Neural progenitor cell (in vitro differentiated cells): Measurements from ENCODE around the gene IGFN1. TPM values are rescaled to one million over a fixed set of nuclear protein-coding genes. Genes with fewer than 3 reads are reported as not detected.
A peak's percentile ranks its signal among the peaks of the same experiment; 100 is the strongest.

Experiments
- DNase-seq: peaks from one replicate; pipeline ENCODE4 v3.0.0-alpha.2; 2016; ENCODE audit warnings: low spot score
- H2AFZ ChIP-seq: fragments of 200-600 bp; sonication (generic); replicated peaks from 2 replicates; pipeline ENCODE4 v1.6.1; 2016; ENCODE audit warnings: antibody characterized with exemption
- H3F3A ChIP-seq: fragments of 200-600 bp; sonication (generic); 2 replicates; pipeline ENCODE4 v1.6.1; 2016; ENCODE audit warnings: antibody characterized with exemption, low read depth
- H3K27ac ChIP-seq: fragments of 200-600 bp; sonication (generic); 2 replicates; pipeline ENCODE4 v1.5.1; 2016; ENCODE audit warnings: mild to moderate bottlenecking
- H3K27me3 ChIP-seq: fragments of 200-600 bp; sonication (generic); 2 replicates; pipeline ENCODE4 v1.6.1; 2016; ENCODE audit warnings: mild to moderate bottlenecking, moderate library complexity
- H3K36me3 ChIP-seq: fragments of 200-600 bp; sonication (generic); 2 replicates; pipeline ENCODE4 v1.5.1; 2016
- H3K4me1 ChIP-seq: fragments of 200-600 bp; sonication (generic); 2 replicates; pipeline ENCODE4 v1.6.1; 2016; ENCODE audit warnings: mixed run types
- H3K4me2 ChIP-seq: fragments of 200-600 bp; sonication (generic); 2 replicates; pipeline ENCODE4 v1.6.1; 2016
- H3K4me3 ChIP-seq: fragments of 200-600 bp; sonication (generic); 2 replicates; pipeline ENCODE4 v1.5.1; 2016
- H3K79me2 ChIP-seq: fragments of 200-600 bp; sonication (generic); 2 replicates; pipeline ENCODE4 v1.6.1; 2016; ENCODE audit warnings: low read depth
- H3K9ac ChIP-seq: fragments of 200-600 bp; sonication (generic); 2 replicates; pipeline ENCODE4 v1.6.1; 2016
- H3K9me3 ChIP-seq: fragments of 200-600 bp; sonication (generic); 2 replicates; pipeline ENCODE4 v1.5.1; 2016; ENCODE audit warnings: low read depth
- H4K20me1 ChIP-seq: fragments of 200-600 bp; sonication (generic); 2 replicates; pipeline ENCODE4 v1.6.1; 2016; ENCODE audit warnings: low read depth
- H3K27ac Mint-ChIP-seq: 3 replicates; pipeline ENCODE4 v1.8.0; 2021; ENCODE audit warnings: mixed read lengths
- H3K27me3 Mint-ChIP-seq: 2 replicates; pipeline ENCODE4 v1.8.0; 2022; ENCODE audit warnings: low read depth, mild to moderate bottlenecking, inconsistent platforms, moderate library complexity, mixed read lengths; ENCODE audit not compliant: insufficient read depth
- H3K36me3 Mint-ChIP-seq: 3 replicates; pipeline ENCODE4 v1.8.0; 2021; ENCODE audit warnings: mixed read lengths
- H3K4me1 Mint-ChIP-seq: 3 replicates; pipeline ENCODE4 v1.8.0; 2021; ENCODE audit warnings: mixed read lengths
- H3K4me3 Mint-ChIP-seq: 3 replicates; pipeline ENCODE4 v1.8.0; 2021; ENCODE audit warnings: mild to moderate bottlenecking, moderate library complexity, mixed read lengths
- H3K9me3 Mint-ChIP-seq: 3 replicates; pipeline ENCODE4 v1.8.0; 2020; ENCODE audit warnings: mixed read lengths
- CTCF ChIP-seq: fragments of 200-600 bp; sonication (generic); IDR thresholded peaks from 2 replicates; pipeline ENCODE4 v1.5.1; 2017; ENCODE audit warnings: antibody characterized with exemption, mild to moderate bottlenecking
- EZH2 ChIP-seq: fragments of 200-600 bp; sonication (generic); IDR thresholded peaks from 2 replicates; pipeline ENCODE4 v1.6.1; 2017; ENCODE audit warnings: antibody characterized with exemption, mild to moderate bottlenecking, moderate library complexity
- EZH2phosphoT487 ChIP-seq: fragments of 200-600 bp; sonication (generic); IDR thresholded peaks from 2 replicates; pipeline ENCODE4 v1.6.1; 2017; ENCODE audit warnings: antibody characterized with exemption
- total RNA-seq: library from RNA; depleted of rRNA; stranded (reverse); fragments of >200 nt; gene quantifications from 2 replicates; pipeline ENCODE4 v1.2.3, GENCODE V29; 2015; ENCODE audit warnings: low replicate concordance

IGFN1 gene
- total RNA-seq, 1 donor from 2014 or later, result not detected

GRCh38 chr1:201169203-201169602, 21.4 kb upstream of the IGFN1 start:
- Histone ChIP-seq H3K9me3 (no peaks in the 10 kb centered on the region), H3K36me3 (no peaks in the 10 kb centered on the region), H3F3A (peaks cover 18% of the 10 kb centered on the region), H3K4me1 (no peaks in the 10 kb centered on the region), H4K20me1 (no peaks in the 10 kb centered on the region), H3K27ac (no peak overlapping the region), H3K4me3 (no peak overlapping the region), H3K4me2 (no peak overlapping the region), H3K27me3 (peaks cover 27% of the 10 kb centered on the region), H2AFZ (no peak overlapping the region), H3K9ac (no peak overlapping the region), H3K79me2 (no peaks in the 10 kb centered on the region)
- Mint-ChIP-seq H3K27ac (no peak overlapping the region), H3K36me3 (no peaks in the 10 kb centered on the region), H3K27me3 (peaks cover 9% of the 10 kb centered on the region), H3K4me1 (peaks cover 20% of the 10 kb centered on the region), H3K9me3 (no peaks in the 10 kb centered on the region), H3K4me3 (peak overlapping the region; percentile 66)
- TF ChIP-seq EZH2 (no peak), CTCF (no peak), EZH2phosphoT487 (no peak)
- DNase-seq, result no peak

GRCh38 chr1:201169971-201170532, 20.6 kb upstream of the IGFN1 start:
- Mint-ChIP-seq H3K27me3 (peaks cover 9% of the 10 kb centered on the region), H3K27ac (no peak overlapping the region), H3K4me3 (peak overlapping the region; percentile 78), H3K9me3 (no peaks in the 10 kb centered on the region), H3K36me3 (no peaks in the 10 kb centered on the region), H3K4me1 (peaks cover 17% of the 10 kb centered on the region)
- no peaks in the 10 kb centered on the region for H3K36me3 ChIP-seq
- no peaks in the 10 kb centered on the region for H3K79me2 ChIP-seq
- H4K20me1 ChIP-seq, result no peaks in the 10 kb centered on the region
- no peak overlapping the region for H3K9ac ChIP-seq
- no peak for DNase-seq
- peaks cover 18% of the 10 kb centered on the region for H3F3A ChIP-seq
- H3K27me3 ChIP-seq, result peaks cover 27% of the 10 kb centered on the region
- no peaks in the 10 kb centered on the region for H3K9me3 ChIP-seq
- H3K4me3 ChIP-seq, result no peak overlapping the region
- no peak overlapping the region for H2AFZ ChIP-seq
- H3K4me1 ChIP-seq, result no peaks in the 10 kb centered on the region
- H3K27ac ChIP-seq, result no peak overlapping the region
- H3K4me2 ChIP-seq, result peak overlapping the region; percentile 91
- no peak for TF ChIP-seq CTCF
- TF ChIP-seq EZH2, result no peak
- no peak for TF ChIP-seq EZH2phosphoT487

- Histone ChIP-seq H3K4me3 (peak overlapping the region; percentile 64), H3K27ac (no peak overlapping the region), H3K4me2 (peak overlapping the region; percentile 91), H3K27me3 (peaks cover 27% of the 10 kb centered on the region), H3K36me3 (no peaks in the 10 kb centered on the region), H3F3A (peaks cover 18% of the 10 kb centered on the region), H2AFZ (peak overlapping the region; percentile 91), H4K20me1 (no peaks in the 10 kb centered on the region), H3K79me2 (no peaks in the 10 kb centered on the region), H3K4me1 (no peaks in the 10 kb centered on the region), H3K9me3 (no peaks in the 10 kb centered on the region), H3K9ac (no peak overlapping the region)
- no peak overlapping the region for H3K27ac Mint-ChIP-seq
- TF ChIP-seq CTCF (no peak), EZH2phosphoT487 (no peak), EZH2 (no peak)
- H3K36me3 Mint-ChIP-seq, result no peaks in the 10 kb centered on the region
- peaks cover 17% of the 10 kb centered on the region for H3K4me1 Mint-ChIP-seq
- H3K27me3 Mint-ChIP-seq, result peaks cover 11% of the 10 kb centered on the region
- peak overlapping the region; percentile 78 for H3K4me3 Mint-ChIP-seq
- peak; percentile 88 for DNase-seq
- no peaks in the 10 kb centered on the region for H3K9me3 Mint-ChIP-seq
These were observed 20.0 kb upstream of the IGFN1 start for GRCh38 chr1:201170533-201171062.
